HTR-8/SVneo (cell line): ENCODE data around the gene CAND2.
"Not testable (repeated sequence)": the region's sequence is repeated elsewhere in the genome, so short reads cannot be mapped to it uniquely, and the experiment has no call there.

Source experiments
- DNase-seq: peaks from one replicate; pipeline ENCODE4 v3.0.0; 2011; ENCODE audit warnings: low spot score, mixed read lengths; ENCODE audit not compliant: insufficient read length
- FAIRE-seq: peaks from 2 replicates; lab custom pipeline; 2011; peaks lifted over from hg19 to GRCh38; lab: Jason Lieb, UNC

Gene CAND2

DNA sequence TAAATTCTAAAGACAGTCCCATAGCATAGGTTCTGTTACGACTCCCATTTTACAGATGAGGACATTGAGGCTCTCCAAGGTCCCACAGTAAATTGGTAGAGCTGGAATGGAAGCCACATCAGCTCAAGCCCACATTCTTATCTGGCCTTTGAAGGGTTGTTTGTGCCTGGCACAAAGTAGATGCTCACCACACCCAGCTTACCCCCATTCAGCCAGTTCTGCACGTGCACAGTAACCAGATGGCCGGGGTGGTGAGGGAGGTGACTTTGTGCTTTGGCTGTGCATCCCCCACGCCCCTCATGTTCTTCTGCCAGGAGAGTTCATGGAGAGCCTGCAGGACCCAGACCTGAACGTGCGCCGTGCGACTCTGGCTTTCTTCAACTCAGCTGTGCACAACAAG, 28.7 kb downstream of the CAND2 start:
- DNase-seq: no peak
- FAIRE-seq: no peak

DNA sequence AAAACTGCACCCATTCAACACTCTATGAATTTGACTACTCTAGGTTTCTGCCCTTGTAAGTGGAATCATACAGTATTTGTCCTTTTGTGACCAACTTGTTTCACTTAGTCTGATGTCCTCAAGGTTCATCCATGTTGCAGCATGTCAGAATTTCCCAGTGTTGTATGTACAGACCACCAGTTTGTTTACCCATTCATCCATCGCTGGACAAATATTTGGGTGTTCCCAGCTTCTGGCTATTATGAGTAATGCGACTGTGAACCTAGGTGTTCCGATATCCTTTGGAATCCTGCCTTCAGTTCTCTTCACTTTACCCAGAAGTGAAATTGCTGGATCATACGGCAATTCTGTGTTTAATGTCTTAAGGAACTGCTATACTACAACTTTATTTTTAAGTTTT, 32.3 kb downstream of the CAND2 start:
- FAIRE-seq (no peak), DNase-seq (no peak)

DNA sequence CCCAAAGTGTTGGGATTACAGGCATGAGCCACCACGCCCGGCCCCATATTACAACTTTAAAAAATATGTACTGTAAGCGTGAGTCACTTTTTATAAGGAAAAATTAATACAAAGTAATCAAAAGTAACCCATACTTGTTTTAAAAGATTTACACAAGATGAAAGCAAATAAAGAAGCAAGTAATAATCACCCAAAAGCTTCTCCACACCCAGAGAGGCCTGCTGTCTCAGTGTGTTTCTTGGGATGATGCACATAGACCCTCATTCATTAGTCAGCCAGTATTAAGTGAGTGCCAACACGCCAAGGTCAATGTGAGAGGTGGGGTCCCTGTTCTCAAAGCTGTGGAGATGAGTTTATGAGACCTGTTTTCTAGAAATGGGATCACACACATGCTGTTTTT, 32.9 kb downstream of the CAND2 start:
- DNase-seq (no peak), FAIRE-seq (no peak)

DNA sequence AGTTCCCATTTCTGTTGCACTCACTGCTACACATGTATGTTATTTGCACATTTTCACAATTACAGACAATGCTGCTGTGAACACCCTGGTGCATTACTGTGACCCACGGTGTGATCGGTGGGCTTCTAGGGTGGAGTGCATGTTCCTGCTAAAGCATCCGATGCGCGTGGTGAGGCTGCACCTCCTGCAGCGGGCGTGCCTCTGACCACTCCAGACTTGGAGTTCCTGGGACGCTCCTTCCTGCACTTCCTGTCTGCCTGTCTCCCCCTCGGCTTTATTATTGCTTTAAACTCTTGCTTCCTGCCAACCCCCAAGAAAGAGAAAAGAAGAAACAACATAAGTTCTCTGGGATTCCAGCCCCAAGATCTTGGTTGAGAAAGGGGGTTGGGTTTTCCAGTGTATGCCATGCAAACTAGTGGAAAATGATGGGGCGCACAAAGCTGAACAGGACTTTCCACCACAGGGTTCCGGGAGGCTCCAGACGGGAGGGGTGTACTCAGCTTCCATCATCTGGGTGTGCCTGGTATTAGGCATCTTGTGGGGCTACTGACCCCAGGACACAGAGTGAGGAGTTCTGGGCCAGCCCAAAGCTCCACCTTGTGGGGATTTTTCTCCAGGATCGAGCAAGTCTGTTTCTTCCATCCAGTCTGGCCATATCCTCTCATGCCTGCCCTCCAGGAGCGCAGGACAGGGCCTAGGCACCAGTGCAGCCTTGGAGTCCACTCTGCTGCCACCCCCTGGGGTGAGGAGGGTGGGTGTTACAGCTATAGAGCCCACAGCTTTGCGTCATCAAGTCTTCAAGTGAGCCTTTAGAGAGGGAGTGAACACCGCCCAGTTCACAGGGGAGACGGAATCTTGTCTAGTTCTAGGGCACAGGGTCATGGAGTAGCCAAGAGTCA, 33.7 kb downstream of the CAND2 start:
- DNase-seq (no peak), FAIRE-seq (no peak)

DNA sequence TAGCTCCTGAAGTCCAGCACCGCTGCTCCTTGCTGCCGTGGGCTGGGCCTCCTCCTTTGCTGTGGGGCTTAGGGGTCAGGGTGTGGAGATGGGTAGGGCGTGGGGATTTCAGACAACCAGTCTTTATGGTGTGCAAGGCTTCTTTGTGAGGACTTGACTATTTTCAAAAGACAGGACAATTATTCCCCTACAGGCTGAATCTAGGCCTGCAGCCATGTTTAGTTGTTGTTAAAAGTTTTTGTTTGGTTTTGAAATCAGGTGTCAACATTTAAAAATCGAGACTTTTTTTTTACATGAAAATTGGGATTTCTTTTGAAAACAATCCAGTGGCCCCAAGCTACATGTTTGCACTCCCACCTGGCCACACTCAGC, 34.3 kb downstream of the CAND2 start:
- DNase-seq: no peak
- no peak for FAIRE-seq

DNA sequence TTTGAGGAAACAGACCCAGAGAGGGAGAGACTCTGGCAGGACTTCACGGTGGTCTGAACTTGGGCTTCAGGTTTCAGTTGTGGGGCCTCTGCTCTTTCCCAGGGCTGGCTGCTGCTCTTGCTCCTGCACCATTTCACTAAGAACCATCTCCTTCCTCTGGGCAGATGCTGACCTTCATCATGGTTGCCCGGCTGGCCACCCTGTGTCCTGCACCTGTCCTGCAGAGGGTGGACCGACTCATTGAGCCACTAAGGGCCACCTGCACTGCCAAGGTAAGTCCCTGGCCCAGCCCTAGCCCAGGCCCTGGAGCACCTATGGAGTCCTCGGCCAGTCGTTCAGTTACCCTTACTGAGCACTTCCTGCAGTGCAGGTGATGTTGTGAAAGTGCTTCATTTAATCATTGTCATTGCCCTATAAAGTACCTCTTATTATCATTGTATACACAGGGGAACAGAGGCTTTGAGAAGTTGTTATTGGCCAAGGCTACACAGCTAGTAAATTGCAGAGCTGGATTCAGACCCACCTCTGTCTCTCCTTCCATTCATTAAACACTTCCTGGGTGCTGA, 34.9 kb downstream of the CAND2 start:
- DNase-seq (no peak), FAIRE-seq (no peak)

DNA sequence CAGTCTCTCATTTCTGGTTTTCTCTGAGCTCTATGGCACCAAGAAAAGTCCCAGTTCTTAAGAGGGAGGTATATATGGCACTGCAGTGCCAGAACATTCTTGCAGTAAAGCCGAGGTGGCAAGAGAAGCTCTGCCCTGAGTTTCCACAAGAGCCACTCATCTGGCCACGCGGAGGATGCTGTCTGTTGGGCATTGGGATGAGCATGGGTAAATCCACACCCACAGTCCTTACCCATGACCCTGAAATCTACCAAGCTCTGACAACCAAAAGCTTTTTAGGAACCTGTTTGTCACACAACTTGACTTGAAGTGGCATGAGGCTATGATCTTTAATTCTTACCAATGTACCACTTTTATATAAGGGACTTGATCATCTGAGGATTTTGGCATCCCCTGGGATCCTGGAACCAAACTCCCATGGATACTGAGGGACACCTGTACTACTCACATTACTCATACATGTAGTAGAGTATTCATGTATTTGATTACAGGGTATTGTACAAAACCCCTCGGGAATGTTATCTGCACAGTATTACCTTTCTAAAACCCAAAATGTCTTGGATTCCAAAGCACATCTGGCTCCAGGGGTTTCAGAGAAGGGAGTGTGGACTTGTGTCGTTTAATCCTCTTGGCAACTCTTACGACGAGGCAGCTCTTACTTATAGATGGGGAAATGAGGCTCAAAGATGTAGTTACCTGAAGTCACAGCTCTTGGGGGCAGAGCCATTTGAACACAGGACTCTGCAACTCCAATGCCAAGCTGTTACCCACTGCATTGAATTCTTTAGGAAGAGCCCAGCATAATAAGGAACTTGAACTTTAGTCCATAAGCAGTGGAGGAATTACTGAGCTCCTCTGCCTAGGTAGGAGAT, 36.1 kb downstream of the CAND2 start:
- FAIRE-seq: no peak
- DNase-seq: no peak

GRCh38 chr3:12833222-12834161, 37.0 kb downstream of the CAND2 start:
- FAIRE-seq: no peak
- no peak for DNase-seq

DNA sequence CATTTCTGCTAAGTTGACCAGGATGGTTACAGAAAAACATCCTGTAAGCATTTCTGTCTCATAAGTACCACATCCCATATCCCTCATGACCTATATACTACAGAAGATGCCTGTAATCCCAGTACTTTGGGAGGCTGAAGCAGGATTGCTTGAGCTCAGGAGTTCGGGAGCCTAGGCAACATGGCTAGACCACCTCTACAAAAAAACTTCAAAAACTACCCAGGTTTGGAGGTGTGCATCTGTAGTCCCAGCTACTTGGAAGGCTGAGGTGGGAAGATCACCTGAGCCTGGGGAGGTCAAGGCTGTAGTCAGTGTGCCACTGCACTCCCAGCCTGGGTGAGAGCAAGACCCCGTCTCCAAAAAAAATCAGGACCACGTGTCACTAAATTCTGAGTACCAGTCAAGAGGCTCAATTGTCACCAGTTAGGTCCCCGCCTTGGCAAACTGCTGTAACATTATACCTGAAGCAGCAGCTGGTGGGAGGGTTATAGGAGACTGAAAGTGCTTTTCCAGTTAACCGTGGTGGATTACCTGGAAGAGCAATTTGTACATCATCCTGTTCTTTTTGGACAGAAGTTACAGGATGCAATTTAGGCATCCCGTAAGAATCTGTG, 38.7 kb downstream of the CAND2 start:
- no peak for FAIRE-seq
- no peak for DNase-seq

- FAIRE-seq: no peak
- DNase-seq: no peak
Observed at GRCh38 chr3:12837295-12837986, 41.0 kb downstream of the CAND2 start.

GRCh38 chr3:12838179-12838965, 41.9 kb downstream of the CAND2 start:
- no peak for DNase-seq
- no peak for FAIRE-seq

- no peak for FAIRE-seq
- no peak for DNase-seq
Observed at GRCh38 chr3:12839156-12839946, 42.9 kb downstream of the CAND2 start.

DNA sequence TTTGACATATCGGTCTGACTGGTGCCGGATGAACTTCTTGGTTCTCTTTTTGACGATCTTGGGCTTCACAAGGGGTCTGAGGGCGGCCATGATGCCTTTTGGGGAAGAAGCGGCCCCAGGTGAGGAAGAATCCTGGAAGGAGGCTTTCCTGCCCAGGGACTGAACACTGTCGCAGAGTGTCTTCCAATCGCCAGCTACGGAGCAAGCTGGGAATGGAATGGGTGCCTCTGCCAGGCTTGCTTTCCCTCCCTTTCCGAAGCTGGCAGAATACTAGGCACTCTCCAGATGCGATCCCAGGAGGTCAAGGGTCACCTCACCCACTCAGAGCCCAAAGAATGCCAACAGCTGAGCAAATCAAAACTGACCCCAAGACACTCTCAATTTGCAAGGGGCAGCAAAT, 43.7 kb downstream of the CAND2 start:
- not testable (repeated sequence) for FAIRE-seq, DNase-seq

DNA sequence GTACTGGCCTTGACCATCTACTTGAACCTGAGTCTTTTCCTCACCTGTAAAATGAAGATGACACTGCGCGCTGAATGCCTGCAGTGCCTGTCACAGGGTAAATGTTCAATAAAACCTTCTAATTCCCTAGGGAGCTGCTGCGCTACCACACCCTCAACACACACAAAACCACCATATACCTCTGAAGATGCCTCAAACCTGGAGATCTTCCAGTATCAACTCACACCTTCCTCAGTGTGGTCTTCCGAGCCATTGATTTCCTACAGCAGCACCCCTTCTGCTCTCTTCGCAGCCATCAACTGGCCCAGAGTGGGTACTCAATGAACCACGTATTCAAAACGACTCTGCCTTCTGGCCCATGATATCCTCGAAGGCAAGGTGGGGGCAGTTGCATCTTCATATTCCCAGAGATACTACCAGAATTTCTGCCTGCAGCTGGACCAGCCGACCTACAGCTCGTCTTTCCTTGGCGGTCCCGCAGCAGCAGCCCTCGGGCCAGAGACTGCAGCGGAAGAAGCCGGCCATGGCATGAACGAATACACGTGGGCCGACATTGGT, 44.2 kb downstream of the CAND2 start:
- DNase-seq (no peak), FAIRE-seq (no peak)

GRCh38 chr3:12841149-12841969, 44.9 kb downstream of the CAND2 start, which contains the start of gene RPL32:
TSS of gene RPL32 (minus strand) at chr3:12841565. CDS start at chr3:12840237, 1,328 bp downstream.
- DNase-seq (peak; percentile 78), FAIRE-seq (no peak)

DNA sequence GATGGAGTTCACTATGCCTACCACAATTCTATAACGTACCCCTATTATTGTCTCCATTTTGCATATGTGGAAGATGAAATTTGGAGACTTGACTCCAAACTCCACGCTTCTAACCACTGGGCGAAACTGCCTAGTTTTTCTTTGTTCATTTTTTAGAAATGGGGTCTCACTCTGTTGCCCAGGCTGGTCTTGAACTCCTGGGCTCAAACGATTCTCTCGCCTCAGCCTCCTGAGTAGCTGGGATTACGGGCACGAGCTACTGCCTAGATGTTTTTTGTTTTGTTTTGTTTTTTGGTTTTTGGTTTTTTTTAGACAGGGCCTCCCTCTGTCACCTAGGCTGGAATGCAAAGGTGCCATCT, 45.5 kb downstream of the CAND2 start:
- FAIRE-seq (no peak), DNase-seq (no peak)
